ENCODE results near the gene CHMP4B.

CHMP4B gene

DNA sequence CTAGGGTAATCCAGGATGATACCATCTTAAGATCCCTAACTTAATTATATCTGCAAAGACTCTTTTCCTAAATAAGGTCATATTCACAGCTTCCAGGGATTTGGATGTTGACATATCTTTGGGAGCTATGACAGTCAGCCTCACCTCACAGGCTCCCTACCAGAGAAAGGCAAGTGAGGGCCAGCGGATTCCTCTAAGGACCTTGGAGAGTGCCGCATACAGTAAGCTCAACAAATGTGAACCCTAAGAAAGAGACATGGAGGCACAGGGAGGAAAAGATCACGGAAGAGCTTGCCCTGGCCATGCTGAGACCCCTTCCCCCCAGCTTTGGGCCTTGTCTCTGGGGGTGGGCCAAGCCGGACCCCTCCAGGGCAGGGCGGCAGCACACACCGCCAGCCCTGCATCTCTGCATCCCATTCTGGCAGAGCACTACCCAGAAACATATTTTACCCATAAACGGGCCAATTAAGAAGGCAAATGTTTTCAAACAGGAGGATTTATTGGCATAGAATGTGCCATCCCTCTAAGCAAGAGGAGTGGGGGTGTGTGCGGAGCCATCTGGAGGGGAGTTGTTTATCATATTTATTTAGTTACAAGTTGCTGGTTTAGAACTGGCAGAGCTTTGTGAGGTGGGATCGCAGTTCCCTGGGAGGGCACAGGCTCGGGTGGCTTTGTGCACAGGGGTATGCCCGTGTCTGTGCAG lies 55.4 kb downstream of the CHMP4B start:
- no peak for DNase-seq

DNA sequence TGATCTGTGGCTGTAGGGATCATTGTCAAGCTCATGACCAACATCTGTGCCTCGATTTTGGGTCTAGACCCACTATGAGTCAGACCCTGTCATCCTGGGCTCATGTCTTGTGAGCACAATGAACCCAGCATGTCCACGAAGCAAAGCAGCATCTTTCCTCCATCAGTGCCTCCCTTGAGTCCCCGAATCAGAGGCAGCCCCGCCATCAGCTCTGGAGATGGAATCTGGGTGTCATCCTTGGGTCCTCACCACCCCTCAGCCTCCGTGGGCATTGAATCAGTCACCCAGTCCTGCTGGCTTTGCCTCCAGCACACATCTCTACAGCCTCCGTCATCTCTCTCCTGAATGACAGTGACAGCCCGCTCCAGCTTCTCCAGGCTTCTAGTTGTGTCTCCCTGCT lies 56.9 kb downstream of the CHMP4B start:
- DNase-seq = no peak

DNA sequence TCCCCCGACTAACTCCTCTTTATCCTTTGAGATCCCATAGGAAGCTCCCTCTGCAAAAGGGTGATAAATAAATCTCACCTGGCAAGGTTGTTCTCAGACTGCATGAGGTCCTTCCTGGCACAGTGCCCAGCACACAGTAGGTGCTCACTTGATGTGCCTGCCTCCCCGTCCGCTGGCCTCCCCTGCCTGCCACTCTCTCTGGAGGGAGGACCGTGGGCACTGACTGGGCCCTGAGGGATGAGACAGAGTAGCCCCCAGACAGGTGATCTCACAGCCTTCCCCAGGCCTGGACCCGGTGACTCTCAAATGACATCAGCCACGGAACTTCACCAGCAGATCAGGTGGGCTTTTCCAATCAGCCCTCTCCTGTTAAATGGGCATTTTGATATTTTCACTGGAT lies 57.4 kb downstream of the CHMP4B start:
- DNase-seq = no peak

DNA sequence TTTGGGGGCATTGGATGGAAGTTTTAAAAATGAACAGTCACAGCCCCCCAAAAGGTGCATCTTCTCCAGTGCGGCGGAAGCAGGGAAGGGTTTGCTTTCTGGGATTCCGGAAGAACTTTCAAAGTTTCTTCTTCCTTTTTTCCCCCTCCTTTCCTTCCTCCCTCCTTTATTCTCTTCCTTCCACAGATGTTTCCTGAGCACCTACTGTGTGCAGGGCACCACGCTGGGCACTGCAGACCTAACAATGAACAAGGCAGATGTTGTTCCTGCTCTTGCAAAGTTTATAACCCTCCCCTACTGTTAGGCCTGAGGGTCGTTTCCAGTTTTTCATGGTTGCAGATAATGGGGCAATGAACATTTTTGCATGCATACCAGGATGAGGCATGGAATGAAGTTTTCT lies 58.1 kb downstream of the CHMP4B start:
- no peak for DNase-seq

DNA sequence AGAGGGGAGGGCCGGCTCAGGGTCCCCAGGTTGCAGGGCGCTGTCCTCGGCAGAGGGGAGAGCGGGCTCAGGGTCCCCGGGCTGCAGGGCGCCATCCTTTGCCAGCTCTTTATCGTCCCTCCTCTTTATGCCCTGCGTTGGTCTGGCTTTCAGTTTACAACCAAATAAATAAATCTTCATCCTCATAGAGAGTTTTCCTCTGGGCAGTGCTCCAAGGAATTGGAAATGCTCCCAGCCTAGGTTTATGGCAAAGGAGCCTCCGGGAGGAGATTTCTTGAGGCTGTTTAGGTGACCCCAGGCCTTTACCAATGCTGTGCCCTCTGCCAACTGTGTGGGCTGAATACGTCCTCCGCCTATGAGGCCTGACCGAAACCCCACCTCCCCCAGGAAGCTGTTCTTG lies 60.2 kb downstream of the CHMP4B start:
- no peak for DNase-seq

DNA sequence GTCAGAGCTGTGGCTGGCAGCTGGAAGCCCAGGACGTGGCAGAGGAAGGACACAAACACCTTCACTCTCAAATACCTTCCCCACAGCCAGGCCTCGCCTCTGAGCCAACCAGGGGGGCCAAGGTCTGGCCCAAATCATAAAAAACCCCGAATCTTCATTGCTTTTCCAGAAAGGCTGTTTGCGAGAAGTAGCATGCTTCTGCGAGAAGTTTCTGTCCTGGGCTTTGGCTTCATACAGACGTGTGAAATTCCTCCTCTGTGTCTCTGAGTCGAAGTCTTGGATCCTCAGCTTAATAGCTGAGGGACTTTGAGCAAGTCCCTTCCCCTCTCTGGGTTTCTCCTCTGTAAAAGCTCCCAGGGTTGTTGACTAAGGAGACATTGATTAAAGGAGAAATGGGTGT lies 63.0 kb downstream of the CHMP4B start:
- no peak for DNase-seq

DNA sequence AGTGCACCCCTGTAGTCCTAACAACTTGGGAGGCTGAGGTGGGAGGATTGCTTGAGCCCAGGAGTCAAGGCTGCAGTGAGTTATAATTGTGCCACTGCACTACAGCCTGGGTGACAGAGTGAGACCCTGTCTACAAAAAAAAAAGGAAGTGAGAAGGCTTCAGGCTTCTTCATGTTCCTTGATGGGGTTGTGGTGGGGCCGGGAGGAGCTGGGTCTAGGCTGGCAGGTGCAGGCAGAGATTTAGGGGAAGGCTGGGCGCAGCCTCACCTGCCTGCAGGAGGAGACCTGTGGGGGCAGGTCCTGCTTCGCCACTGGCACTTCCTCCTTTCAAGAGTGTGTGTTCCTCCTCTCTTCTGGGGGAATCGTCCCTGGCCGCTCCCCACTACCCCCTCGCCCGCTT lies 63.9 kb downstream of the CHMP4B start:
- no peak for DNase-seq

DNA sequence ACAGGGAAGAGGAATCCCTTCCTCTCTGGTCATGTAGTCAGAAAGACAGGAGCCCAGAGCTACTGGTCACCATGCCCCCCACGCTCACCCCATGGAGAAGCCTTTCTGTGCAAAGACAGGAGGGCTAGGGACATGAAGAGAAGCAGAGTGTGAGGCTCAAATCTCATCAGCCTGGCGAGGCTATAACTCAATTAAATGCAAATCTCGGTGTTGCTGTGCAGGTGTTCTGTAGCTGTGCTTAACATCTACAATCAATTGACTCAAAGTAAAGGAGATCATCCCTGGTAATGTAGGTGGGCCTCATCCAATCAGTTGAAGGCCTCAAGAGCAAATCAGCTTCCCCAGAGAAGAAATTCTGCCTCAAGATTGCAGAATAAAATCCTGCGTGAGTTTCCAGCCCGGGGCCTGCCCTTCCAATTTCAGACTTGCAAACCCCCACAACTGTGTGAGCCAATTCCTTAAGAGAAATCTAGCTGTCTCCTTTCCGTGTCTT lies 64.4 kb downstream of the CHMP4B start:
- no peak for DNase-seq

DNA sequence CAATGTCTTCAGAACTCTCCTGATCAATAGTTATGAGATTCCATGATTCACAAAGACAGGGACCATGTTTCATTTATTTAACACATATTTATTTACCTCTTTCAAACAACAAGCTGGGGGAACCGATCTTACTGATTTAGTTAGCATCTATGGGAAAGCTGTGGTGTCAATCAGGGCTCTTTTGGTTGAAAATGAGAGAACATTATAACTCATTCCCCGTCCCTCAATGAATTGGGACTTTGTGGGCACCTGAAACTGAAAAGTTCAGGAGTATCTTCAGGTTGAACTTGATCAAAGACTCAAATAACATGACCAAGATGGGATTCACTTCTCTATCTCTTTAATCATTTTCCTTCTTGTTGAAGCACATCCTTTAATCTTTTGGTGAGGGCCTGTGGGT lies 67.4 kb downstream of the CHMP4B start:
- no peak for DNase-seq

DNA sequence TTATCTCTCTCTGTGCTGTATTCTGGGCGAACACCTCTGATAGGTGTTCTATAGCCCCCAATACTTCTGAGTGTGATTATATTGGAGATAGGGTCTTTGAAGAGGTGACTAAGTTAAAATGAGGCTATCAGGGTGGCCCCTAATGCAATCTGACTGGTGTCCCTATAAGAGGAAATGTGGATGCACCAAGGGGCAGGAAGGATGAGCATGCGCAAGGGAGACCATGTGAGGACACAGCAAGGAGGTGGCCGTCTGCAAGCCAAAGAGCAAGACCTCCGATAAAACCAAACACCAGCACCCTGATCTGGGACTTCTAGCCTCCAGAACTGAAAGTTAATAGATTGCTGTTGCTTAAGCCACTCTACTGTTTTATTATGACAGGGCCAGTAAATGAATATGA lies 69.2 kb downstream of the CHMP4B start:
- no peak for DNase-seq

DNA sequence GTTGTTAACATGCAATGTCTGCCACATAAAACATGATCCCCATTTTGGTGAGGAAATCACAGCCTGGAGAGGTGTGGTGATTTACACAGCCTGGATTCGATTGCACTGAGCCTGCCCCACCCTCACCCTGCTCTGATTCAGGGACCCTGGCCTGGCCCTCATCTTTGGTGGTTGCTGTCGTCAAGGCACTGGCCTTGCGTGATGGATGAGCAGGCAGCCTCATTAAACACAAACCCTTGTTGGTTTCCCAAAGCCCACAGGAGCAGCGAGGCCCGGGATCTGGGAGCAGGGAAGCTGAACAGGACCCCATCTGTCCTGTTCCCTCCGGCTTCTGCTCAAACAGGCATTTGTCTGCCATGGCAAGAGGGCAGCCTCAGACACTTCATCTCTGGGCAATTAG lies 70.8 kb downstream of the CHMP4B start:
- DNase-seq = no peak

DNA sequence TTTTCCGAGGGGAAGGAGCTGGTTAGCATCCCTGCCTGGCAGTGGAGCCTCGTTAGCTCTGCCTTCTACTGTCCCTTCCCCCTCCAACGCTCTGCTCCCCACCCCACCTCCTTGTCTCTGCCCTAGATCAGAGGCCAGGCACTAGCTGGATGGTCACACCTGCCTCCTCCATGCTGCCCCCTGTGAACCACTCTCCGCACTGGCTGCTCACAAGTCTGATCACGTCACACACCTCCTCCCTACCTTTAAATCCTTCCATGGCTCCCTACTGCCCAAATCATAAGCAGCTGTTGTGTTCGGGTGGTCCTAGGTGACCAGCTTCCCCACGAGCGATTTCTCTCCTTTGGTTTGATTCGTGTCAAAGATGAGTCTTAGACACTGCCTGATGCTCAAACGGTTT lies 71.3 kb downstream of the CHMP4B start:
- DNase-seq = no peak

DNA sequence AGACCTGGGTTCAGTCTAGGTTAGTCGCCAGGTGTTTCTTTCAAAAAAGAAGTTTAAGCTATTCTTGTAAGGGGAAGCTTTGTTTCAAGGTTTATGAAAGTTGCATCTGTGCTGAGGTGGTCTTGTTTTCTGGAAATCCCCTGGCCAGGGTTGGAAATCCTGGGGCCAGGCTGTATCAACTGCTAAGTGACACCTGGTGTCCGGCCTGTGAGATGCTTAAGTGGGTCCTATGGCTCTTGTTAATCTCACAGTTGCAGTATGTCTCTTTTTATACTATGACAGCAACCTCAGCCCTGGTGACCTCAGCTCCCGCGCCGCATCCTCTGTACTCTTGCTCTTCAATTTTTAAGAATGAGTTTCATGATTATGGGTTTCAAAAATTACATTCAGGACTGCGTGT lies 72.0 kb downstream of the CHMP4B start:
- DNase-seq = no peak

DNA sequence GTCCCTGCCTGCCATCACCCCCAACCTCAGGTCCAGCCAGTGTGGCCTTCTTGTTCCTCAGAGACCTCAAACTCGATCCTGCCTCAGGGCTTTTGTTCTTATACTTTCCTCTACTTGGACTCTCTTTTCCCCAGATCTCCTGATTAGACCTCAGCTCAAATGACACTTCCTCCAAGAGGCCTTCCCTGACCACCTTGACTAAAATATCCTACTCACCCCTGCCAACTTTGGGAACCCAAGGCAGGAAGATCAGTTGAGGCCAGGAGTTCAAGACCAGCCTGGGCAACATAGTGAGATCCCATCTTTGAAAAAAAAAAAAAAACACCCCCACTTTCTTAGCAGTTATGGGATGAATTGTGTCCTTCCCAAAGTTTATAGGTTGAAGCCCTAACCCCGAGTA lies 73.5 kb downstream of the CHMP4B start:
- DNase-seq = no peak

DNA sequence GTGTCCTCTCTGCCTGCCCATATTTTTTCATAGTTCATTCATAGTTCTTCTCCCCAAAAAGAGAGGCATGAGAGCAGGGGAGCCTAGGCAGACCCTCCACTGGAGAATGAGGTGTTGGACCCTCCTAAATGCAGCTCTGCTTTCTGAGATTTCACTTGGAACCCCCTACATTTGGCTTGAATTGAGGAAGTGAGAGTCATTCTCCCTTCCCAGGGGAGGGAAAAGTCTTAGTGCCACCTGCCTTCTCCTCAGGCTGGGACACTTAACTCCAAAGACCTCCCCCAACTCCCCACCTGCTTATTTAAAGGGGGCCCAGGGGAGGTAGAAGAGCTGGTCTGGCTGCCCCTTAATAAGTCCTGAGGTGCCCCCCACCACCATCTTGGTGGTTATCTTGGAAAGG lies 78.2 kb downstream of the CHMP4B start:
- no peak for DNase-seq

DNA sequence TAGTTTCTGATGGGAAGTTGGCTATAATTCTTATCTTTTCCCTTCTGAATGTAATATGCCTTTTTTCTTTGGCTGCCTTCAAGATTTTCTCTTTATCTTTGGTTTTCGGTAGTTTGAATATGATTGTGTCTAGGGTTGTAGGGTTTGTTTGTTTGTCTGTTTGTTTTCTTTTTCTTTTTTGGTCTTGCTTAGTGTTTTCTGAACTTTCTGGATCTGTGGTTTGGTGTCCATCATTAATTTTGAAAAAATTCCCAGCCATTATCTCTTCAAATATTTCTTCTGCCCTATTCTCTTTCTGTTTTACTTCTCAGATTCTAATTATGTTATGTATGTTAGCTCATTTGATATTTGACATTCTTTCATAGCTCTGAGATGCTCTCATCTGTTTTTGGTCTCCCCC lies 79.4 kb downstream of the CHMP4B start:
- DNase-seq = no peak

DNA sequence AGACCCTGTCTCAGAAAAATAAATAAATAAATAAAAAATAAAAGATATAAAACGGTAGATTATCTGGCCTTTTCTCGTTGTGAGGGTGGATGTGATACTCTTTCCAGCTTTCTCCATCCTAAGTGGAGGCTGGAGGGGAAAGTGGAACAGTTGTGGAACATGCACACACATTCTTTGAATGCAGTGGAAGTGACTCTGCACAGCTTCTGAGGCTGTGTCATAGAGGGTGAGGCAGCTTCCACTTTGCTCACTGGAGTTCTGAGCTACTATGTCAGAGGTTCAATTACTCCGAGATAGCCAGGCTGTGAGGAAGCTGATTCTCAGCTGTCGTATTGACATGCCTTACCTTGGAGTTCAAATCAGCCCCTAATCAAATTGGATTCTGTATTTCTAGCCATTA lies 82.2 kb downstream of the CHMP4B start:
- DNase-seq = no peak

DNA sequence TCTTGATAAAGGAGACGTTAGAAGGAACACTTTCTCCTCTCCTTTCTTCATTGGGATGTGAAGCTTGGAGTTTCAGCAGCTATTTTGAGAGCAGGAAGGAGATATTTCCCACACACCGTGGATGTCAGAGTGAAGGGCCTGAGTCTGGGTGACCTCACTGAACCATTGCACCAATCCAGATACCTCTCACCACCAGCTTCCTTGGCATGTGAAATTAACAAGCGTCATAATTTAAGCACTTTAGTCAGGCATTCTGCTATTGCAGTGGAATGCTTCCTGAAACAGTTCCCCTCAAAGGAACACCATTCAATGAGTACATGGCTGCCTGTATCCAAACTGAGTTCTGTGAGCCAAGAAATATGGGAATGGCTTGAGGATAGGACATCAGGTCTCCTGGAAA lies 83.7 kb downstream of the CHMP4B start:
- no peak for DNase-seq

DNA sequence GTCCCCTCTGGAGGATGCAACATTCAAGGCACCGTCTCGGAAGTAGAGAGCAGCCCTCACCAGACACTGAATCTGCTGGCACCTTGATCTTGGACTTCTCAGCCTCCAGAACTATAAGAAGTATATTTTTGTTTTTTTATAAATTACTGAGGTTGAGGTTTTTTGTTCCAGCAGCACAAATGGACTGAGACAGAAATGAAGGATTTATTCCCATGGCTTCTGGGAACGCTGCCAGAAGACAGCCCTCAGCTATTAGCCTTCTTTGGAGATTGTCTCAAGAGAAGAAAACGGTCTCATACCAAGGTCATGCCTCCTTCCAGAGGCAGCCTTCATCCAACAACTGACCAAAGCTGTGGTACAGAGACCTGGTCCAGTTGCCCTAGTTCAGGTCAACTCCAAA lies 85.4 kb downstream of the CHMP4B start:
- no peak for DNase-seq

DNA sequence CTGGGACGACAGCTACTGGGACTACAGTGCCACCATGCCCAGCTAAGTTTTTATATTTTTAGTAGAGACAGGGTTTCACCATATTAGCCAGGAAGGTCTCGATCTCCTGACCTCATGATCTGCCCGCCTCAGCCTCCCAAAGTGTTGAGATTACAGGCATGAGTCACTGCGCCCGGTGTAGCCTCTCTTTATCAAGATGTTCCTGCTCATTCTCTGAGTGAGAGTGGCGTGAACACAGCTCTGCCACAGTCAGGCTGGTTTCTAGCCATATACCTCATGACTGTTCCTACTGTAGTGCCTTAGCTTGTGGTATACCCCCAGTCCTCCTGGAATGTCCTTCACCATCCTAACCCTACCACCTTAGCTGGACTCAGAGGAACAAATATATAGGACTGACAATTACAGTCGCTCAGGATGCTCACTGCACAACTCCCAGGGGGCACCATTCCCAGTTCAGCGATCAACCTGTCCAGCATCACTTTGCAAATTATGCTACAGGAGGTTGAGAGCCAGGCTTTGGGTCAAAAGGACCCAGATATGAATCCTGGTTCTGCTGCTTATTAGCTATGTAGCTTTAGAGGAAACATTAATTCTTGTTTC lies 86.3 kb downstream of the CHMP4B start:
- DNase-seq = no peak

DNA sequence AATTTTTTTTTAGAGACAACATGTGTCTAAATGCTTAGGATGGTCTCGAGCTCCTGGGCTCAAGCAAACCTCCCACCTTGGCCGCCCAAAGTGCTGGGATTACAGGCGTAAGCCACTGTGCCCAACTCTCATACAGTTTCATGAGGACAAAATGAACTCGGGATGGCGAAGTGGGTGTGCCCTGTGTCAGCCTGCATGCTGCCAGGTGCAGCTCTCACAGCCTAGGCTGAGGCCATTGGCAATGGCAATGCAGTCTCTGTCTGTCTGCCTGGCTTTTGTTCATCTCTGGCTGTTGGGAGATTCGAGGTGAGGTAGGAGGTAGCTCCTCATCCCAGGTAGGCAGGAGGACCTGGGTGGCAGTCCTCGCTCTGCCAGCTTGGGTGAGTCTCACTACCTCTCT lies 88.0 kb downstream of the CHMP4B start:
- DNase-seq = no peak

DNA sequence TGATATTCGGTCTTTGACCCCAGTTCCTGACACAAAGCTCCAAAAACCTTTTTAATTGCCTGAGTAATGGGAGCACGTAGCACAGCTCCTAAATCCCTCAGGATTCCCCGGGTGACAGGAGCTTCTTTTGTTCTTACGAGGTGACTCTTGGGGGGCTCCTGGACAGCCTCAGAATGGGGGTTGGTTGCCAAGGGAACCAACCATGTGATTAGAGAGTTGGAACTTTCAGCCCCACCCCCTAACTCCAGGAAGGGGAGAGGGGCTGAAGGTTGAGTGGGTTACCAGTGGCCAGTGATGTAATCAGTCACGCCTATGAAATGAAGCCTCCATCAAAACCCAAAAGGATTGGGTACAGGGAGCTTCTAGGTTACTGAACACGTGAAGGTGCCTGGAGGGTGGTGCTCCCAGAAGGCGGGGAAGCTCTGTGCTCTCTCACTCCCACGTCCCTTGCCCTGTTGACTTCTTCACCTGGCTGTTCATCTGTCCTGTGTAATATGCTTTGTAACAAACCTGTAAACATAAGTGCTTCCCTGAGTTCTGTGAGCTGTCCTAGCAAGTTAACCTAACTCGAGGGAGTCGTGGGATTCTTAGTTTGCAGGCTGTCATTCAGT lies 89.5 kb downstream of the CHMP4B start:
- DNase-seq = no peak

DNA sequence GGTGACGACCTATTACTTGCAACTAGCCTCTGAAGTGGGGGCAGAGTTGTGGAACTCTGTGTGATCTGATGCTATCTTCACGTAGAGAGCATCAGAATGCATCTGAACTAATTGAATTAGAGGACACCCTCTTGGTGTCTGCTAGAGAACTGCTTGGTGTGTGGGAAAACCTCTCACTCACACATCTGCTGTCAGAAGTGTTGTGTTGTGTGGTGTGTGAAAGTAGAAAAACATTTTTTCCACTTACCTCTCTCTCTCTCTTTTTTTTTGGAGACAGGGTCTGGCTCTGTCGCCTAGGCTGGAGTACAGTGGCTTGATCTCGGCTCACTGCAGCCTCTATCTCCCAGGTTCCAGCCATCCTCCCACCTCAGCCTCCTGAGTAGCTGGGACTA lies 90.0 kb downstream of the CHMP4B start:
- no peak for DNase-seq

DNA sequence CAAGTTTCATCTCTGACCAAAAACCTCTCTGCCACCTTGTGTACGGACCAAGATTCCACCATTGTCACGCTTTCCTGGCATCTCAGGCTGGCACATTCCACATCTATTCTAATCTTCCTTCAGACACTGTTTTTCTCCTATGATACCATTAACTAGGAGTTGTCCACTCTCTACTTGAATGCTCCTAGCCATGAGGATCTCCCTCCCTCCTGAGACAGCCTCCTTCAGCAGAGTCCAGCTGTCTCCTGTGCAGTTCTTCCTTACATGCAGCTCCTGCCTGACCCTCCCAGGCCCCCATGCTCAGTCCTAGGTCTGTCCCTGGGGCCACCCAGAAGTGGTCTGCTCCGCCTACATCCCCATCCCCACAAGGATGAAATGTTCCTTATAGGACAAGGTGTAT lies 90.9 kb downstream of the CHMP4B start:
- DNase-seq = no peak
